HS-27A (cell line): Measurements from ENCODE around the gene ITIH1.
"Not testable (repeated sequence)": the region's sequence is repeated elsewhere in the genome, so short reads cannot be mapped to it uniquely, and the experiment has no call there.

Experiments
- DNase-seq: peaks from one replicate; pipeline ENCODE4 v3.0.0-alpha.2; 2012; ENCODE audit warnings: low read depth, missing footprints

Gene ITIH1

DNA sequence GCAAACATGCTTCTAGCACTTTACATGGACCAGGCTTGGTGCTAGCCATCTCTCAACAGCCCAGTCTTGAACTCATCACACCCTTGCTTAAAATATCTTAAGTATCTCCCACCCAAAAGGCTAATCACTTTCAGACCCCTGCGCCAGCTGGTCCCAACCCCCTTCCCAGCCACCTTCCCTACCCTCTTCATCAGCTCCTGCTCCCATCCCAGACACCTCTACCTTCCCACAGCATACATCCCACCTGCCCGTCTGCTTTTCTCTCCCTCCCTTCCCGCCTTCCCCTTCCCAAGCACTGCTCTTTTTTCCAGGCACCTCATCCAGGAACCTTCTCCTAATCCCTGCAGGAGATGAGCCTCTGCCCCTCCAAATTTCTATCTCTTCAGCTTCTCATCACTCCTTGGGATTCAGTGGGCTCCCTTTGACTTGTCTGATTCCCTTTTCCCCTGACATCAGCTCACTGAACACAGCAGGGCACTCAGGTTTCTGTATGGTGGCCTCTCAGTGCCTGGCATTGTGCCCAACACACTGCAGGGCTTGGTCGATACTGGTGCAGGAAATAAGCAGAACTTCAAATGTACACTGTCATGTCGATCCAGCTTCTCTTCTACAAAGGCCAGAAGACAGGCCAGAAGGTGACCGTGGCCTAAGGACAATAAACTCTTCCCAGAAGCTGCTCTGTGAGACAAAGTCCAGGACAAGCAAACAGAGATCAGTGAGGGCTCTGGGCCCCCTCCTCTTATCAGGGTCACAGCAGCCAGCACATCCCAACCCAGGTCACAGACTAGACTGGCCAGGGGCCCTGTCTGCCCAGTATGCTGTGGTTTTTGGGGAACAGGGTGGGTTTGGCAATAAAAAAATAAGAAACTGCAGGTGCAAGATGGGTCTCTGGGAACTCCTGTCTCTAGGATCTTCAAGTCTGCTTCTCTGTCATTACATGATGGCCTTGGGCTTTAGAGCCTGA, 2.2 kb upstream of the ITIH1 start:
- no peak for DNase-seq

- DNase-seq, result no peak
These were observed 1.5 kb upstream of the ITIH1 start for GRCh38 chr3:52775877-52776276.

- DNase-seq, result not testable (repeated sequence)
These were observed 913 bp upstream of the ITIH1 start for GRCh38 chr3:52776486-52776885.

DNA sequence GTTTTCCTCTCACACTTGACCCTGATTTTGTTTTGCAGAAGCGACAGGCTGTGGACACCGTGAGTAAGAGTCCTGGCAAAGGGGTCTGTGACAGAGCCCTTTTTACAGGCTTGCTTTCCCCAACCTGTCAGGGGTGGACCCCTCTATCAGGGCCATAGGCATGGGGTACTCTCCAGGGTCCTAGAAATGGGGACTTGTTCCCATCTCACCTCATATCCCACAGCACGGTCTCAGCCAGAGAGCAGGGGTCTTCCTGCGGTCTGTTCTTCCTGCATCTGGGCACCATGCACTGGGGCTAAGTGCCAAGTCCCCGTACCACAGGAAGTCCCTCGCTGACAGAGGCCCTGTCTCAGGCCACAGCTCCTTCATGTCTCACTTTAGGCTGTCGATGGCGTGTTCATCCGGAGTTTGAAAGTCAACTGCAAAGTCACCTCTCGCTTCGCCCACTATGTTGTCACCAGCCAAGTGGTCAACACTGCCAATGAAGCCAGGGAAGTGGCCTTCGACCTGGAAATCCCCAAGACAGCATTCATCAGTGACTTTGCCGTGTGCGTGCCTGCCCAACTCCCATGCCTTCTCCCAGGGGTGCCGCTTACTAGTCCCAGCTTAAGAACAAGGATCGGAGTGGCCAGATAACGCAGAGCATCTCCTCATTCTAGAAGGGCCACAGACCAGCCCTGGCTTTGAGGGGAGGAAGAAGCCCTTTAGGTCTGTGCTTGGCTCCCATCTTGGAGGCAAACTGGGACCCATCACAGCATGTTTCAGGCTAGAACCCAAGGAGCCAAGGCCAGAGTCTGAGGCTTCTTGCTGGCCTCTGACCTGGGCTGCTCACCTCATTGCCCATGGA, 783 bp downstream of the ITIH1 start:
- no peak for DNase-seq

DNA sequence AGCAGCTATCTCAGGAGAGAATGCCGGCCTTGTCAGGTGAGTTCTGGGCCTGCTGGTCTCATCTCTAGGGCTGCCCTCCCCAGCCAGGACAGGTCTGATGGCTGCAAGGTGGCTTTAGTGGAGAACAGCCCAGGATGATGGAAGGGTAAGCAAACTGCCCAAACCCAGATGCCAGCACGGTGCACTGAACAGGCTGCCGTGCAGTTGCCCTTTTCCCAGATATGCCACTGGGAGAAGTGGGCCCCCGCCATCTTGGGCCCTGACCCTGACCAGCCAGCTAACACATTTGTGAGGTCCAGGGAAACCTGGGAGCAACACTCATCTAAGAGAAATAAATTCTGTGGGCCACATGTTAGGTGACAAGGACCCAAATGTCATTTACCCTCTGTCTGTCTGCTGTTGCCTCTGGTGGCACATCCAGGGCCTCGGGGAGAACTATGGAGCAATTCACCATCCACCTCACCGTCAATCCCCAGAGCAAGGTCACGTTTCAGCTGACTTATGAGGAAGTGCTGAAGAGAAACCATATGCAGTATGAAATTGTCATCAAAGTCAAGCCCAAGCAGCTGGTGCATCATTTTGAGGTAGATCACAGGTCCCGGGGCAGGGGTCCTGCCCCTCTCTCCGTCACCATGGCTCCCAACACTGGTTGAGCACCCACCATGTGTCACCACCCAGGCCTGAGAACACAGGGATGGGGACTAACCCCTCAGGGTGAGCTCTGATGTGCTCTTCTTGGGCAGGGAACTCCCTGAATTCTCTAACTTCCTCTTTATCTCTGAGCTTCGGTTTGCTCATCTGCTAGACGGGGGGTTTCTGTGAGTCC, 1.8 kb downstream of the ITIH1 start:
- no peak for DNase-seq

DNA sequence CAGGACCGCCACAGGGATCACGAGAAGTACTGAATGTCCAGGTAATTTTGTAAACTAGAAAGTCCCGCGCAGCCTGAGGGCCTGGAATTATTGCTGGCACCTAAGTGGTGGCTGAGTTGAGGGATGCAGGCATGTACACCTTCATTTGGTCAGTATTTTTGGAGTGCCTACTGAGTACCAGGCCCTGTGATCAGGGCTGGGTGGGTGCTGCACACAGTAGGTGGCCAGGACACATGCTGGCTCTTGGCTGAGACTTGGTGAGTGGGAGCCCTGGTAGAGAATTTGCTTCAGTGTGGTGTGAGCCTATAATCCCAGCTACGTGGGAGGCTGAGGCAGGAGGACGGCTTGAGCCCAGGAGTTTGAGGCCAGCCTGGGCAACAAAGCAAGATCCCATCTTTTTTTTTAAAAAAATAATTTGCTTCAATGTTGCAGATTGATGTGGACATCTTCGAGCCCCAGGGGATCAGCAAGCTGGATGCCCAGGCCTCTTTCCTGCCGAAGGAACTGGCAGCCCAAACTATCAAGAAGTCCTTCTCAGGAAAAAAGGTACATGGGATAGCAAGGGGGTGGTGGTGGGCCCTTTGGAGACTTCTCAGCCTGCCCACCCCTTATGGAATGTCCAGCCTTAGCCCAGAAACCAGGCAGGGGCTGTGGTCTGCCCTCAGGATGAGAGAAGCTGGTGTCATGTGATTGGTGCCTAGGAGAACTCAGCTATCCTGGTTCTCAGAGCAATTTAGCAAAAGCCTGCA, 2.6 kb downstream of the ITIH1 start:
- no peak for DNase-seq

DNA sequence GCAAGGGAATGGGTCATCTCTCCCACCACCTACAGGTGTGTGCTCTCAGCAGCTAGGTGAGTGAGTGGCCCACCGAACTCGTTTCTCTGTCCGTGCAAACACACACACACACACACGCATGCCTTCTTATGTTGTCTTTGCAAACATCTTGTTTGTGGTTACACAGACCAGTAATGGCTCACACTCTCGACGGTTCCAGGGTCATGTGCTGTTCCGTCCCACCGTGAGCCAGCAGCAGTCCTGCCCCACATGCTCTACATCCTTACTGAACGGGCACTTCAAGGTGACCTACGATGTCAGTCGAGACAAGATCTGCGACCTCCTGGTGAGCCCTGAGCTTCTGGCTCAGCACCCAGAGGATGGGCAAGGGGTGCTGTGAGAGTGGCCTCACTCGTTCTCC, 4.3 kb downstream of the ITIH1 start:
- no peak for DNase-seq

GRCh38 chr3:52782412-52783210, 5.2 kb downstream of the ITIH1 start:
- no peak for DNase-seq

- DNase-seq, result no peak
These were observed 5.8 kb downstream of the ITIH1 start for GRCh38 chr3:52783211-52783555.

DNA sequence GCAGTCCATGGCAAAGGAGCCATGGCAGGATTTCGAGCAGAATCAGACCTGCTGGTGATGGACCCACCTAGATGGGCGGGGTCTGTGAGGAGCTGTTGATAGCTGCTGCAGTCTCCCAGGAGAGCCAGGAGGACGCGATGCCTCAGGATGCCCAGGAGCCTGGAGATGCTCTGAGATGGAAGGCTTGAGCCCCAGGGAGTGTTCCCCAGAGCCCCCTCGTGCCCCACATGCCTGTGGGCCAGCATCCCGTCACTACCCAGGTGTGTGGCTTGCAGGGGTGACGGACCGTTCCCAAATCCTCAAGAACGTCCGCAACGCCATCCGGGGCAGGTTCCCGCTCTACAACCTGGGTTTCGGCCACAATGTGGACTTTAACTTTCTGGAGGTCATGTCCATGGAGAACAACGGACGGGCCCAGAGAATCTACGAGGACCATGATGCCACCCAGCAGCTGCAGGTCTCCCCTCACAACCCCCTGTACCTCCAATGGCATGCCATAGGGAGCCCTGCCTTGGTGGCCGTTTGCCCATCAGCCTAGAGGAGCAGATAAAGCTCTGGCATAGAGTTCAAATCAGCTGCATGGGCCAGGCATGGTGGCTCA, 6.7 kb downstream of the ITIH1 start:
- no peak for DNase-seq

- DNase-seq, result no peak
These were observed 7.7 kb downstream of the ITIH1 start for GRCh38 chr3:52784931-52785590.

DNA sequence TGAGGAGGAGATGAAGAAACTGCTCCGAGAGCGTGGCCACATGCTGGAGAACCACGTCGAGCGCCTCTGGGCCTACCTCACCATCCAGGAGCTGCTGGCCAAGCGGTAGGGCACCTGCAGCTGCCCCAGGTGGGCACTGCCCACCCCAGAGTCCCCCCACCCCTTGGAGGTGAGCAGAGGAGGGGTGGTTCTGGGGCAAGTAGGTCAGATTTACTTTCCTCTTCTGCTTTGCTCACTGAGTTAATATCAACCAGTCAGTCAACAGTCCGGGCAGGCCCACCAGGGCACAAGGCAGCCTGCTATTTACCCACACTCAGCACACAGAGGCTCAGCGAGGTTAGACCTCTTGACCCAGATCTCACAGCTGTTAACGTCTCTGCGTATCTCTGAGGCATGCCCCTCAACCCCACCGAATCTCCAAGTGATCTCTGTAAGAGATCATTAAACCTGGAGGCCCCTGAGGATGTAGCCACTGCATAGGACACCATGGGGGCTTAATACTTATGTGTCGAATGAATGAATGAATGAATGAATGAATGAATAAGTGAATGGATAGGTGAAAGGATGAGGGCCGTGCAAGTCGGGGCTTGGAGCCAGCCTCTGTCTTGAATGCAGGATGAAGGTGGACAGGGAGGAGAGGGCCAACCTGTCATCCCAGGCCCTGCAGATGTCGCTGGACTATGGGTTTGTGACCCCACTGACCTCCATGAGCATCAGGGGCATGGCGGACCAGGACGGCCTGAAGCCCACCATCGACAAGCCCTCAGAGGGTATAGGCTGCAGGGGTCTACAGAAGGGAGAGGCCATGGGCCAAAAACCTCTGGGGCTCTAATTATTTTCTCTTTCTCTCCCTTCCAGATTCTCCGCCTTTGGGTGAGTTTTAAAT, 9.2 kb downstream of the ITIH1 start:
- DNase-seq, result no peak

- no peak for DNase-seq
These were observed 9.8 kb downstream of the ITIH1 start for GRCh38 chr3:52787246-52787645.

GRCh38 chr3:52787672-52788625, 10.6 kb downstream of the ITIH1 start:
- no peak for DNase-seq

DNA sequence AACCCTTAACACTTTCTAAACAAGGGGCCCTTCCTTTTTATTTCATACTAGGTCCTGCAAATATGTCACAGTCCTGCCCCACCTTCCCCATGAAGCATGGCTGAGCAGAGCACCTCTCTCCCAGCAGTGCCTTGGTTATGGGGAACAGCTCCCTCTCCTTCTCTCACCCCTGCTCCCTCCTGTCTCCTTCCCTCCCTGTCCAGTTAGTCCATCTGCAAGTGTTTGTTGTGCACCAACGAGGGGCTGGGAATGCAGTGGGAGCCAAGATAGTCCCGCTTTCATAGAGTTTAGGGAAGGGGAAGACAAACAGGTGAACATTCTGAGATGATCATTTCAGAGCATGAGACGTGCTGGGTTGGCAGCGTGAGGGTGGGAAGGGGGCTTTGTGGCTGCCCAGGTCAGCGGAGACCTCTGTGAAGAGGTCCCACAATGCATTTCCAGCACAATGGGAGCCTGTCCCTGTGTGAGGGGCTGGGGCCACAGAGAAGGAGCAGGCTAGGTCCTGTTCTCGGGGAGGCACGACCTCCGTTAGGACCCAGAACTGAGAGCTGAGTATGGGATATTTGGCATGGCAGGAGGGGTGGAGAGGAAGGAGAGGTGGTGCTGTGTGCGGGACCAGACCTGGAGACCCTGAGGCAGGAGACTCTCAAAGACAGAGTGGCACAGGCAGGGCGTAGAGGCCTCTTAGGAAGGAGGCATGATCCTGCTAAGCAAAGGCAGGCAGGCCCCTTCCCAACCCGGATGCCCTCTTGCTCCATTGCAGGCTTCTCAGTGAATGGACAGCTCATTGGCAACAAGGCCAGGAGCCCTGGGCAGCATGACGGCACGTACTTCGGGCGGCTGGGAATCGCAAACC, 11.7 kb downstream of the ITIH1 start:
- no peak for DNase-seq

GRCh38 chr3:52789746-52790040, 12.3 kb downstream of the ITIH1 start:
- DNase-seq, result no peak

GRCh38 chr3:52790337-52790736, 12.9 kb downstream of the ITIH1 start:
- DNase-seq, result no peak
